Activated T-cell treated with anti-CD3 and anti-CD28 coated beads for 24 hours (primary cell): ENCODE results near the gene NDFIP2.
"Not testable (repeated sequence)": the region's sequence is repeated elsewhere in the genome, so short reads cannot be mapped to it uniquely, and the experiment has no call there.

ENCODE experiments used
- DNase-seq: peaks from one replicate; pipeline ENCODE4 v3.0.0-alpha.2; 2020; ENCODE audit warnings: low read depth

Gene NDFIP2

GRCh38 chr13:79593641-79594275, 112.8 kb downstream of the NDFIP2 start:
- DNase-seq, result no peak

GRCh38 chr13:79600146-79600545, 119.2 kb downstream of the NDFIP2 start:
- DNase-seq, result not testable (repeated sequence)

- no peak for DNase-seq
Measured at GRCh38 chr13:79602936-79603335, 122.0 kb downstream of the NDFIP2 start.

GRCh38 chr13:79604752-79605151, 123.8 kb downstream of the NDFIP2 start:
- DNase-seq, result no peak
